ENCODE data around the gene ZP3.
"Not testable (repeated sequence)": the region's sequence is repeated elsewhere in the genome, so short reads cannot be mapped to it uniquely, and the experiment has no call there.

GRCh38 chr7:76442664-76443446, 18.1 kb downstream of the ZP3 start:
- TF ChIP-seq CTCF (IDR thresholded peaks at IDR 0.05; ENCODE audit: low read depth, low read length, missing input control); YY1 (IDR thresholded peaks at IDR 0.05); REST (IDR thresholded peaks at IDR 0.05); GABPA (IDR thresholded peaks at IDR 0.05 in 1 of 2, conservative IDR thresholded peaks at IDR 0.05 in 1 of 2); SP1 (IDR thresholded peaks at IDR 0.05); HNF4G (IDR thresholded peaks at IDR 0.05); RAD21 (IDR thresholded peaks at IDR 0.05); MAX (IDR thresholded peaks at IDR 0.05); TAF1 (conservative IDR thresholded peaks at IDR 0.05); JUND (IDR thresholded peaks at IDR 0.05); EGR1 (IDR thresholded peaks at IDR 0.05; ENCODE audit: low read depth in 2 of 2); FOXA1 (IDR thresholded peaks at IDR 0.05): not testable (repeated sequence)
- TF ChIP-seq, protein P1, sequence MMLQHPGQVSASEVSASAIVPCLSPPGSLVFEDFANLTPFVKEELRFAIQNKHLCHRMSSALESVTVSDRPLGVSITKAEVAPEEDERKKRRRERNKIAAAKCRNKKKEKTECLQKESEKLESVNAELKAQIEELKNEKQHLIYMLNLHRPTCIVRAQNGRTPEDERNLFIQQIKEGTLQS (IDR thresholded peaks at IDR 0.05) = not testable (repeated sequence)
- TF ChIP-seq, protein P2, sequence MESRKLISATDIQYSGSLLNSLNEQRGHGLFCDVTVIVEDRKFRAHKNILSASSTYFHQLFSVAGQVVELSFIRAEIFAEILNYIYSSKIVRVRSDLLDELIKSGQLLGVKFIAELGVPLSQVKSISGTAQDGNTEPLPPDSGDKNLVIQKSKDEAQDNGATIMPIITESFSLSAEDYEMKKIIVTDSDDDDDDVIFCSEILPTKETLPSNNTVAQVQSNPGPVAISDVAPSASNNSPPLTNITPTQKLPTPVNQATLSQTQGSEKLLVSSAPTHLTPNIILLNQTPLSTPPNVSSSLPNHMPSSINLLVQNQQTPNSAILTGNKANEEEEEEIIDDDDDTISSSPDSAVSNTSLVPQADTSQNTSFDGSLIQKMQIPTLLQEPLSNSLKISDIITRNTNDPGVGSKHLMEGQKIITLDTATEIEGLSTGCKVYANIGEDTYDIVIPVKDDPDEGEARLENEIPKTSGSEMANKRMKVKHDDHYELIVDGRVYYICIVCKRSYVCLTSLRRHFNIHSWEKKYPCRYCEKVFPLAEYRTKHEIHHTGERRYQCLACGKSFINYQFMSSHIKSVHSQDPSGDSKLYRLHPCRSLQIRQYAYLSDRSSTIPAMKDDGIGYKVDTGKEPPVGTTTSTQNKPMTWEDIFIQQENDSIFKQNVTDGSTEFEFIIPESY (IDR thresholded peaks at IDR 0.05) = not testable (repeated sequence)
